ENCODE results near the gene ZNF385B.
"Not testable (repeated sequence)": the region's sequence is repeated elsewhere in the genome, so short reads cannot be mapped to it uniquely, and the experiment has no call there.

The ZNF385B gene

GRCh38 chr2:179460181-179460929 lies 401.1 kb downstream of the ZNF385B start:
- DNase-seq (ENCODE audit: extremely low read depth, insufficient read length), result no peak
- H3K36me3 ChIP-seq (ENCODE audit: control insufficient read depth, insufficient read depth, low read length), result no peaks in the 10 kb centered on the region
- no peaks in the 10 kb centered on the region for H3K27me3 ChIP-seq (replicated peaks; ENCODE audit: control insufficient read depth, insufficient read depth, low read length)
- TF ChIP-seq, protein P1, sequence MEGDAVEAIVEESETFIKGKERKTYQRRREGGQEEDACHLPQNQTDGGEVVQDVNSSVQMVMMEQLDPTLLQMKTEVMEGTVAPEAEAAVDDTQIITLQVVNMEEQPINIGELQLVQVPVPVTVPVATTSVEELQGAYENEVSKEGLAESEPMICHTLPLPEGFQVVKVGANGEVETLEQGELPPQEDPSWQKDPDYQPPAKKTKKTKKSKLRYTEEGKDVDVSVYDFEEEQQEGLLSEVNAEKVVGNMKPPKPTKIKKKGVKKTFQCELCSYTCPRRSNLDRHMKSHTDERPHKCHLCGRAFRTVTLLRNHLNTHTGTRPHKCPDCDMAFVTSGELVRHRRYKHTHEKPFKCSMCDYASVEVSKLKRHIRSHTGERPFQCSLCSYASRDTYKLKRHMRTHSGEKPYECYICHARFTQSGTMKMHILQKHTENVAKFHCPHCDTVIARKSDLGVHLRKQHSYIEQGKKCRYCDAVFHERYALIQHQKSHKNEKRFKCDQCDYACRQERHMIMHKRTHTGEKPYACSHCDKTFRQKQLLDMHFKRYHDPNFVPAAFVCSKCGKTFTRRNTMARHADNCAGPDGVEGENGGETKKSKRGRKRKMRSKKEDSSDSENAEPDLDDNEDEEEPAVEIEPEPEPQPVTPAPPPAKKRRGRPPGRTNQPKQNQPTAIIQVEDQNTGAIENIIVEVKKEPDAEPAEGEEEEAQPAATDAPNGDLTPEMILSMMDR (IDR thresholded peaks at IDR 0.05; ENCODE audit: insufficient read depth, low read length, poor library complexity, severe bottlenecking), result no peak
- H3K4me3 ChIP-seq (replicated peaks; ENCODE audit: low read depth, low read length), result no peak overlapping the region

DNA sequence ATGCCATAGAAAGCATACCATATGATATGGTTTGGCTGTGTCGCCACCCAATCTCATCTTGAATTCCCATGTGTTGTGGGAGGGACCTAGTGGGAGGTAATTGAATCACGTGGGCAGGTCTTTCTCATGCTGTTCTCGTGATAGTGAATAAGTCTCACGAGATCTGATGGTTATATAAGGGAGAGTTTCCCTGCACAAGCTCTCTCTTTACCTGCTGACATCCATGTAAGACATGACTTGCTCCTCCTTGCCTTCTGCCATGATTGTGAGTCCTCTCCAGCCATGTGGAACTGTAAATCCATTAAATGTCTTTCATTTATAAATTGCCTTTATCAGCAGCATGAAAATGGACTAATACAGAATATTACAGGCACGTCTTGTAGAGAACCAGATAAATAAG lies 403.3 kb downstream of the ZNF385B start:
- not testable (repeated sequence) for H3K36me3 ChIP-seq (ENCODE audit: control insufficient read depth, insufficient read depth, low read length); H3K4me3 ChIP-seq (replicated peaks; ENCODE audit: low read depth, low read length); H3K27me3 ChIP-seq (replicated peaks; ENCODE audit: control insufficient read depth, insufficient read depth, low read length); DNase-seq (ENCODE audit: extremely low read depth, insufficient read length)

DNA sequence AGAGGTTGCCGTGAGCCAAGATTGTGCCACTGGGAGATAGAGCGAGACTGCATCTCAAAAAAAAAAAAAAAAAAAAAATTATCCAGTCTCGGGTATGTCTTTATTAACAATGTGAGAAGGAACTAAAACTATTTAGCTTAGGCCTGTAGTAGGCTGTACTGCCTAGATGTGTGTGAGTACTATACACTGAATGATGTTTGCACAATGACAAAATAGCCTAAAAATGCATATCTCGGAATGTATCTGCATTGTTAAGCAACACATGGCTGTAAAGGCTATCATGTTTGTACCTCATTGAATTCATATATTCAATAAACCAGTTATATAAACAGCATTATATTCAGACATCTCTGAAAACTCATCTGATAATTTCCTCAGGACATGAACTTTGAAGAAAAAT lies 405.6 kb downstream of the ZNF385B start:
- Histone ChIP-seq H3K36me3 (ENCODE audit: control insufficient read depth, insufficient read depth, low read length) (no peaks in the 10 kb centered on the region), H3K27me3 (replicated peaks; ENCODE audit: control insufficient read depth, insufficient read depth, low read length) (no peaks in the 10 kb centered on the region), H3K4me3 (replicated peaks; ENCODE audit: low read depth, low read length) (no peak overlapping the region)
- no peak for DNase-seq (ENCODE audit: extremely low read depth, insufficient read length)
- TF ChIP-seq, protein P1 (IDR thresholded peaks at IDR 0.05; ENCODE audit: insufficient read depth, low read length, poor library complexity, severe bottlenecking), result no peak

DNA sequence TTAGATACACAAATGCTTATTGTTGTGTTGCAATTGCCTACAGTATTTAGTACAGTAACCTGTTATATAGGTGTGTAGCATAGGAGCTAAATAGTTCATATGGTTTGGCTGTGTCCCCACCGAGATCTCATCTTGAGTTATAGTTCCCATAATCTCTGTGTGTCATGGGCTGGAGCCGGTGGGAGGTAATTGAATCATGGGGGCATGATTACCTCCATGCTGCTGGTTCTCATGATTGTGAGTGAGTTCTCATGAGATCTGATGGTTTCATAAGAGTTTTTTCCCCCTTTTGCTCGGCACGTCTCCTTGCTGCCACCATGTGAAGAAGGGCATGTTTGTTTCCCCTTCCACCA lies 406.3 kb downstream of the ZNF385B start:
- DNase-seq (ENCODE audit: extremely low read depth, insufficient read length), result no peak
- H3K4me3 ChIP-seq (replicated peaks; ENCODE audit: low read depth, low read length), result no peak overlapping the region
- TF ChIP-seq, protein P1 (IDR thresholded peaks at IDR 0.05; ENCODE audit: insufficient read depth, low read length, poor library complexity, severe bottlenecking), result no peak
- H3K36me3 ChIP-seq (ENCODE audit: control insufficient read depth, insufficient read depth, low read length), result no peaks in the 10 kb centered on the region
- no peaks in the 10 kb centered on the region for H3K27me3 ChIP-seq (replicated peaks; ENCODE audit: control insufficient read depth, insufficient read depth, low read length)

DNA sequence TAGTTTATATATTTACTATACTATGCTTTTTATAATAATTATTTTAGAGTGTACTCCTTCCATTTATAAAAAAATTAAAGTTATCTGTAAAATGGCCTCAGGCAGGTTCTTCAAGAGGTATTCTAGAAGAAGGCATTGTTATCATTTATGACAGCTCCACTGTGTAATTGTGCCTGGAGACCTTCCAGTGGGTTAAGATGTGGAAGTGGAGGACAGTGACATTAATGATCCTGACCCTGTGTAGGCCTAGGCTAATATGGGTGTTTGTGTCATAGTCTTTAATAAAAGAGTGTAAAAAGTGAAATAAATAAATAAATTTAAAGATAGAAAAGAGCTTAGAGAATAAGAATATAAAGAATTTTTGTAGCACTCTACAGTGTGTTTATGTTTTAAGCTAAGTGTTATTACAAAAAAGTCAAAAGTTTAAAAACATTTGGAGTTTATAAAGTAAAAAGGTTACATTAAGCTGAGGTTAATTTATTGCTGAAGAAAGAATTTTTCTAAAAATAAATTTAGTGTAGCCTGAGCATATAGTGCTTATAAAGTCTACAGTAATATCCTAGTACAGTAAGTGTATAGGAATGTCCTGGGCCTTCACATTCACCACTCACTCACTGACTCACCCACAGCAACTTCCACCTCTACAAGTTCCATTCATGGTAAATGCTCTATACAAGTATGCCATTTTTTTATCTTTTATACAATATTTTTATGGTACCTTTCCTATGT lies 406.8 kb downstream of the ZNF385B start:
- TF ChIP-seq, protein P1 (IDR thresholded peaks at IDR 0.05; ENCODE audit: insufficient read depth, low read length, poor library complexity, severe bottlenecking), result no peak
- Histone ChIP-seq H3K27me3 (replicated peaks; ENCODE audit: control insufficient read depth, insufficient read depth, low read length) (no peaks in the 10 kb centered on the region), H3K36me3 (ENCODE audit: control insufficient read depth, insufficient read depth, low read length) (no peaks in the 10 kb centered on the region), H3K4me3 (replicated peaks; ENCODE audit: low read depth, low read length) (no peak overlapping the region)
- no peak for DNase-seq (ENCODE audit: extremely low read depth, insufficient read length)

DNA sequence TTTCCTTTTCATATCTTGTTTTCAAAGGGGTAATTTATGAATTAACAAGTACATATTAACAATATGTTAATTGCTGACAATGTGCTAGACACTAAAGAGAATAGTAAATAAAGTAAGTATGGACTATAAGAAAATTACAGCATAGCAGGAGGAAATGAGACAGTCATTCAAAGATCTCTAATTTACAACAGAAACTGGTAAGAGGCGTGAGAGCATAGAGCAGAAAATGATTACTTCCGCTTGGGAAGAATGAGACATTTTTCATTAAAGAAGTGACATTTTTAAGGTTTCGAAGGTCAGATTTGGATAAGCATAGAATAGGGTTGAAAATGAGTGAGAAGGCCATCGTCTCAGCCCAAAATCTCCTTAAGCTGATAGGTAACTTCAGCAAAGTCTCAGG lies 412.4 kb downstream of the ZNF385B start:
- Histone ChIP-seq H3K4me3 (replicated peaks; ENCODE audit: low read depth, low read length) (no peak overlapping the region), H3K36me3 (ENCODE audit: control insufficient read depth, insufficient read depth, low read length) (no peaks in the 10 kb centered on the region), H3K27me3 (replicated peaks; ENCODE audit: control insufficient read depth, insufficient read depth, low read length) (no peaks in the 10 kb centered on the region)
- DNase-seq (ENCODE audit: extremely low read depth, insufficient read length), result peak; percentile 6
- TF ChIP-seq, protein P1 (IDR thresholded peaks at IDR 0.05; ENCODE audit: insufficient read depth, low read length, poor library complexity, severe bottlenecking), result no peak
